Measurements from ENCODE around the gene SMARCE1.

The SMARCE1 gene

GRCh38 chr17:40577611-40578065 lies 70.0 kb downstream of the SMARCE1 start:
- DNase-seq, result no peak

GRCh38 chr17:40576113-40576740 lies 71.4 kb downstream of the SMARCE1 start:
- no peak for DNase-seq

All from activated CD4-positive, alpha-beta T cell treated with anti-CD3 and anti-CD28 coated beads for 48 hours (primary cell).